ENCODE measurements around the gene TOM1. TPM values are rescaled to one million over a fixed set of nuclear protein-coding genes. Genes with fewer than 3 reads are reported as not detected.

TOM1 gene
- total RNA-seq, 1 experiment from 2014 or later, result 22.3 TPM

- no peak for DNase-seq
- H3K23ac ChIP-seq (ENCODE audit: insufficient read length, low read depth, low read length), result no peak overlapping the region
- no peaks in the 10 kb centered on the region for H3K27me3 ChIP-seq (ENCODE audit: insufficient read depth, low read length)
- H4K5ac ChIP-seq (ENCODE audit: insufficient read length, low read depth, low read length), result no peak overlapping the region
- H3K36me3 Mint-ChIP-seq (ENCODE audit: insufficient read depth in 1 of 3, low read depth in 3 of 3), result peaks cover 0 to under 1% (median 0%) of the 10 kb centered on the region in 3 experiments; a peak in 2 of 7 replicates
- TF ChIP-seq CTCF (conservative IDR thresholded peaks at IDR 0.05), result no peak
- WGBS (ENCODE audit: extremely low coverage, insufficient read length, low lambda C conversion rate), result no CpG with 5 or more reads among the region's 13 CpGs
- no peak overlapping the region for H3K9ac ChIP-seq (ENCODE audit: extremely low read depth, insufficient read length, low read length)
- no peaks in the 10 kb centered on the region for H3K9me3 ChIP-seq (ENCODE audit: control insufficient read depth, low read depth, low read length)
- no peak overlapping the region for H4K91ac ChIP-seq (ENCODE audit: insufficient read length, low read depth, low read length)
- H2AK5ac ChIP-seq (ENCODE audit: insufficient read length, low read length), result no peak overlapping the region
- H2AFZ ChIP-seq (ENCODE audit: low read length), result no peak overlapping the region
- no peak overlapping the region for H3K27ac ChIP-seq (ENCODE audit: insufficient read length, low read depth, low read length)
- no peak overlapping the region for H3K4me2 ChIP-seq (ENCODE audit: insufficient read depth, insufficient read length, low read length)
- no peaks in the 10 kb centered on the region for H3K4me1 ChIP-seq (ENCODE audit: insufficient read depth, low read length)
- no peaks in the 10 kb centered on the region for H3K27me3 Mint-ChIP-seq (ENCODE audit: low read depth)
- H3K4me1 Mint-ChIP-seq, result peaks cover 11 to 13% of the 10 kb centered on the region in 2 experiments
- H2BK12ac ChIP-seq (ENCODE audit: insufficient read length, low read depth, low read length), result no peak overlapping the region
- H3K27ac Mint-ChIP-seq, result peak overlapping the region; percentile 32 to 74 (median 46); a peak in 6 of 7 replicates
- no peaks in the 10 kb centered on the region for H3K79me1 ChIP-seq (ENCODE audit: insufficient read depth, low read depth, low read length, poor library complexity, severe bottlenecking)
- H4K8ac ChIP-seq (replicated peaks; ENCODE audit: insufficient read length, low read depth, low read length), result no peak overlapping the region
- no peaks in the 10 kb centered on the region for H3K79me2 ChIP-seq (ENCODE audit: insufficient read depth, low read length)
- no peak overlapping the region for H2BK5ac ChIP-seq (ENCODE audit: insufficient read length, low read length)
- no peak overlapping the region for H3K4ac ChIP-seq (ENCODE audit: low read depth, low read length)
- no peak overlapping the region; the same call in 1 of the 2 replicates for H3K14ac ChIP-seq (ENCODE audit: insufficient read depth, low read length)
- H2BK120ac ChIP-seq (ENCODE audit: low read depth, low read length, poor library complexity, severe bottlenecking), result no peak overlapping the region
- H3T11ph ChIP-seq (ENCODE audit: low read length), result no peak overlapping the region
- no peak overlapping the region for H2BK15ac ChIP-seq (ENCODE audit: low read depth, low read length)
- peaks cover 5% of the 10 kb centered on the region for H4K20me1 ChIP-seq (ENCODE audit: control insufficient read depth, insufficient read depth, insufficient read length)
- no peaks in the 10 kb centered on the region for H3K23me2 ChIP-seq (ENCODE audit: insufficient read length, low read depth, low read length, poor library complexity, severe bottlenecking)
- no peak overlapping the region for H2BK20ac ChIP-seq (ENCODE audit: low read depth, low read length, poor library complexity, severe bottlenecking)
- H3K9me3 Mint-ChIP-seq, result no peaks in the 10 kb centered on the region
- no peak overlapping the region for H3K56ac ChIP-seq (ENCODE audit: insufficient read length, low read depth, low read length)
- no peak overlapping the region for H3K18ac ChIP-seq (ENCODE audit: insufficient read length, low read depth, low read length)
- no peak overlapping the region for H3K4me3 Mint-ChIP-seq
Observed at GRCh38 chr22:35312198-35313059, 12.7 kb downstream of the TOM1 start.
